ENCODE measurements around the gene RBM28. TPM values are rescaled to one million over a fixed set of nuclear protein-coding genes. Genes with fewer than 3 reads are reported as not detected.

The RBM28 gene
- total RNA-seq, 1 experiment from 2014 or later: 70.0 TPM

DNA sequence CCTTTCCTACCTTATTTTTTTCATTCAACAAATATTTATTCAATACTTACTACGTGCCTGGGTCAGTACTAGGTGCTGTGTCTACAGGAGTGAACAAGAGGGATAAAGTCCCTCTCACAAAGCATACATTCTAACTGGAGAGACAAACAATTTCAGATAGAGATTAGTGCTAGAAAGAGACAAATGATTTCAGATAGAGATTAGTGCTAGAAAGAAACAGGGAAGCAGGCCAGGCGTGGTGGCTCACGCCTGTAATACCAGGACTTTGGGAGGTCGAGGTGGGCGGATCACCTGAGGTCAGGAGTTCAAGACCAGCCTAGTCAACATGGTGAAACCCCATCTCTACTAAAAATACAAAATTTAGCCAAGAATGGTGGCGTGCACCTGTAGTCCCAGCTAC lies 34.6 kb downstream of the RBM28 start:
- peaks cover 42 to 90% (median 81%) of the 10 kb centered on the region in 3 experiments; a peak in 6 of 7 replicates for H3K36me3 Mint-ChIP-seq (ENCODE audit: insufficient read depth in 1 of 3, low read depth in 3 of 3)
- Histone ChIP-seq H2AK5ac (ENCODE audit: insufficient read length, low read length) (no peak overlapping the region), H3K4ac (ENCODE audit: low read depth, low read length) (no peak overlapping the region)

More for the DNA sequence above, 34.6 kb downstream of the RBM28 start:
- no peak overlapping the region for H4K5ac ChIP-seq (ENCODE audit: insufficient read length, low read depth, low read length)
- no peaks in the 10 kb centered on the region for H3K79me2 ChIP-seq (ENCODE audit: insufficient read depth, low read length)
- H4K91ac ChIP-seq (ENCODE audit: insufficient read length, low read depth, low read length): no peak overlapping the region
- no peaks in the 10 kb centered on the region for H3K27me3 ChIP-seq (ENCODE audit: insufficient read depth, low read length)
- DNase-seq: no peak
- TF ChIP-seq, protein P1, sequence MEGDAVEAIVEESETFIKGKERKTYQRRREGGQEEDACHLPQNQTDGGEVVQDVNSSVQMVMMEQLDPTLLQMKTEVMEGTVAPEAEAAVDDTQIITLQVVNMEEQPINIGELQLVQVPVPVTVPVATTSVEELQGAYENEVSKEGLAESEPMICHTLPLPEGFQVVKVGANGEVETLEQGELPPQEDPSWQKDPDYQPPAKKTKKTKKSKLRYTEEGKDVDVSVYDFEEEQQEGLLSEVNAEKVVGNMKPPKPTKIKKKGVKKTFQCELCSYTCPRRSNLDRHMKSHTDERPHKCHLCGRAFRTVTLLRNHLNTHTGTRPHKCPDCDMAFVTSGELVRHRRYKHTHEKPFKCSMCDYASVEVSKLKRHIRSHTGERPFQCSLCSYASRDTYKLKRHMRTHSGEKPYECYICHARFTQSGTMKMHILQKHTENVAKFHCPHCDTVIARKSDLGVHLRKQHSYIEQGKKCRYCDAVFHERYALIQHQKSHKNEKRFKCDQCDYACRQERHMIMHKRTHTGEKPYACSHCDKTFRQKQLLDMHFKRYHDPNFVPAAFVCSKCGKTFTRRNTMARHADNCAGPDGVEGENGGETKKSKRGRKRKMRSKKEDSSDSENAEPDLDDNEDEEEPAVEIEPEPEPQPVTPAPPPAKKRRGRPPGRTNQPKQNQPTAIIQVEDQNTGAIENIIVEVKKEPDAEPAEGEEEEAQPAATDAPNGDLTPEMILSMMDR (conservative IDR thresholded peaks at IDR 0.05): no peak
- no peak overlapping the region for H3K9ac ChIP-seq (ENCODE audit: extremely low read depth, insufficient read length, low read length)
- no peak overlapping the region for H3K27ac ChIP-seq (ENCODE audit: insufficient read length, low read depth, low read length)
- no peak overlapping the region for H3K18ac ChIP-seq (ENCODE audit: insufficient read length, low read depth, low read length)
- H3K23ac ChIP-seq (ENCODE audit: insufficient read length, low read depth, low read length): no peak overlapping the region
- no peaks in the 10 kb centered on the region for H4K20me1 ChIP-seq (ENCODE audit: control insufficient read depth, insufficient read depth, insufficient read length)
- no peak overlapping the region for H3K56ac ChIP-seq (ENCODE audit: insufficient read length, low read depth, low read length)
- no peak overlapping the region for H3K4me3 Mint-ChIP-seq
- no peak overlapping the region for H4K8ac ChIP-seq (replicated peaks; ENCODE audit: insufficient read length, low read depth, low read length)
- no peak overlapping the region for H3K27ac Mint-ChIP-seq
- WGBS (ENCODE audit: extremely low coverage, insufficient read length, low lambda C conversion rate): no CpG with 5 or more reads among the region's 6 CpGs
- no peaks in the 10 kb centered on the region for H3K23me2 ChIP-seq (ENCODE audit: insufficient read length, low read depth, low read length, poor library complexity, severe bottlenecking)
- H3K4me1 ChIP-seq (ENCODE audit: insufficient read depth, low read length): no peaks in the 10 kb centered on the region
- H2BK120ac ChIP-seq (ENCODE audit: low read depth, low read length, poor library complexity, severe bottlenecking): no peak overlapping the region
- no peak overlapping the region for H3K14ac ChIP-seq (ENCODE audit: insufficient read depth, low read length)
- H3K9me3 Mint-ChIP-seq: no peaks in the 10 kb centered on the region
- H2BK12ac ChIP-seq (ENCODE audit: insufficient read length, low read depth, low read length): no peak overlapping the region
- no peaks in the 10 kb centered on the region for H3K4me1 Mint-ChIP-seq
- H2BK15ac ChIP-seq (ENCODE audit: low read depth, low read length): no peak overlapping the region
- H3K9me3 ChIP-seq (ENCODE audit: control insufficient read depth, low read depth, low read length): no peaks in the 10 kb centered on the region
- no peak overlapping the region for H3T11ph ChIP-seq (ENCODE audit: low read length)
- no peaks in the 10 kb centered on the region for H3K79me1 ChIP-seq (ENCODE audit: insufficient read depth, low read depth, low read length, poor library complexity, severe bottlenecking)
- H3K4me2 ChIP-seq (ENCODE audit: insufficient read depth, insufficient read length, low read length): no peak overlapping the region
- H2BK20ac ChIP-seq (ENCODE audit: low read depth, low read length, poor library complexity, severe bottlenecking): no peak overlapping the region
- H2BK5ac ChIP-seq (ENCODE audit: insufficient read length, low read length): no peak overlapping the region
- H2AFZ ChIP-seq (ENCODE audit: low read length): no peak overlapping the region
- no peaks in the 10 kb centered on the region for H3K27me3 Mint-ChIP-seq (ENCODE audit: low read depth)
